Gastroesophageal sphincter (tissue), 4 donors: ENCODE data around the gene DGKG. TPM values are rescaled to one million over a fixed set of nuclear protein-coding genes. Genes with fewer than 3 reads are reported as not detected.
A peak's percentile ranks its signal among the peaks of the same experiment; 100 is the strongest.

Experiments
- ATAC-seq: fragments of 150-250 bp; one replicate; pipeline ENCODE4 v1.9.1; 2016; ENCODE audit warnings: mild to moderate bottlenecking, moderate library complexity
- H3K27ac ChIP-seq, 4 donors: fragments of 200-600 bp; sonication (generic) in 3 of 4; 1 replicate in 3 of 4; 2 replicates in 1 of 4; pipeline ENCODE4 v1.5.1; 2016 to 2019
- H3K27me3 ChIP-seq: fragments of 200-600 bp; sonication (generic); one replicate; pipeline ENCODE4 v1.5.1; 2019
- H3K36me3 ChIP-seq, 2 donors: fragments of 200-600 bp; sonication (generic); one replicate each; pipeline ENCODE4 v1.5.1; 2019; ENCODE audit warnings: control low read depth in 1 of 2
- H3K4me1 ChIP-seq, 3 donors: fragments of 200-600 bp; sonication (generic); 1 replicate in 2 of 3; 2 replicates in 1 of 3; pipeline ENCODE4 v1.5.1; 2016 to 2019; ENCODE audit warnings: control low read depth in 2 of 3
- H3K4me3 ChIP-seq, 2 donors: fragments of 200-600 bp; sonication (generic); one replicate each; pipeline ENCODE4 v1.5.1; 2019; ENCODE audit warnings: mild to moderate bottlenecking in 1 of 2, moderate library complexity in 1 of 2
- H3K9me3 ChIP-seq, 3 donors: fragments of 200-600 bp; sonication (generic); one replicate each; pipeline ENCODE4 v1.5.1; 2017 to 2019; ENCODE audit warnings: control low read depth in 2 of 3
- CTCF ChIP-seq, 4 experiments: fragments of 200-600 bp in 2 of 4; fragments of 450-650 bp in 2 of 4; sonication (generic) in 1 of 4; IDR thresholded peaks; one replicate each; pipeline ENCODE4 v1.5.1; 2017 to 2019; ENCODE audit warnings: antibody characterized with exemption in 4 of 4, mild to moderate bottlenecking in 2 of 4, moderate library complexity in 2 of 4
- EP300 ChIP-seq: sonication (generic); formaldehyde crosslinking; IDR thresholded peaks from one replicate; pipeline ENCODE4 v1.6.1; 2017; ENCODE audit warnings: antibody characterized with exemption, mild to moderate bottlenecking
- POLR2A ChIP-seq, 2 donors: fragments of 450-650 bp; IDR thresholded peaks; one replicate each; pipeline ENCODE4 v1.6.1; 2017; ENCODE audit warnings: antibody characterized with exemption in 2 of 2, mild to moderate bottlenecking in 2 of 2, moderate library complexity in 1 of 2
- POLR2AphosphoS5 ChIP-seq: sonication (generic); formaldehyde crosslinking; IDR thresholded peaks from one replicate; pipeline ENCODE4 v1.6.1; 2017; ENCODE audit warnings: antibody characterized with exemption
- WGBS, 2 donors: methylation state at CpG; one replicate each; pipeline ENCODE4 v1.1.5; 2018; ENCODE audit warnings: low coverage in 1 of 2; 5-methylcytosine and 5-hydroxymethylcytosine counted together
- total RNA-seq, 4 donors: library from RNA; depleted of rRNA; stranded (reverse); fragments of >200 nt; gene quantifications; one replicate each; pipeline ENCODE4 v1.1.0, GENCODE V29; 2016

DGKG gene
- total RNA-seq, 4 donors from 2014 or later: 46.3 to 134 (median 90.4) TPM

- WGBS, 2 donors: 79 to 84% methylated on average over 3 of the region's 3 CpGs
- no peaks in the 10 kb centered on the region for H3K36me3 ChIP-seq
- TF ChIP-seq CTCF (IDR thresholded peaks at IDR 0.05): no peak
- TF ChIP-seq EP300: no peak
- TF ChIP-seq POLR2A (IDR thresholded peaks at IDR 0.05): no peak
- TF ChIP-seq POLR2AphosphoS5: no peak
- H3K9me3 ChIP-seq: no peaks in the 10 kb centered on the region
- H3K27ac ChIP-seq: no peak overlapping the region
- no peak overlapping the region for H3K4me3 ChIP-seq
- H3K27me3 ChIP-seq: no peaks in the 10 kb centered on the region
- peaks cover 4 to 31% (median 16%) of the 10 kb centered on the region in 3 donors for H3K4me1 ChIP-seq
- ATAC-seq: no peak
Measured at GRCh38 chr3:186100398-186100797, 261.6 kb downstream of the DGKG start.

- H3K4me1 ChIP-seq: peaks cover 4 to 31% (median 16%) of the 10 kb centered on the region in 3 donors
- TF ChIP-seq POLR2A (IDR thresholded peaks at IDR 0.05) (no peak), POLR2AphosphoS5 (no peak), CTCF (IDR thresholded peaks at IDR 0.05) (no peak), EP300 (no peak)
- H3K9me3 ChIP-seq: no peaks in the 10 kb centered on the region
- H3K36me3 ChIP-seq: no peaks in the 10 kb centered on the region
- no peaks in the 10 kb centered on the region for H3K27me3 ChIP-seq
- WGBS, 2 donors: 58 to 63% methylated on average over 3 of the region's 5 CpGs
- H3K4me3 ChIP-seq: no peak overlapping the region
- no peak for ATAC-seq
- no peak overlapping the region for H3K27ac ChIP-seq
Measured at GRCh38 chr3:186099178-186099577, 262.9 kb downstream of the DGKG start.

GRCh38 chr3:186098740-186099139 is 263.3 kb downstream of the DGKG start:
- H3K9me3 ChIP-seq: no peaks in the 10 kb centered on the region
- TF ChIP-seq POLR2A (IDR thresholded peaks at IDR 0.05) (no peak), EP300 (no peak), POLR2AphosphoS5 (no peak), CTCF (IDR thresholded peaks at IDR 0.05) (no peak)
- no peaks in the 10 kb centered on the region for H3K27me3 ChIP-seq
- no peak for ATAC-seq
- H3K4me1 ChIP-seq: peaks cover 4 to 31% (median 16%) of the 10 kb centered on the region in 3 donors
- H3K27ac ChIP-seq: no peak overlapping the region
- WGBS, 2 donors: 77 to 92% methylated on average over 2 to 3 of the region's 3 CpGs
- no peak overlapping the region for H3K4me3 ChIP-seq
- H3K36me3 ChIP-seq: no peaks in the 10 kb centered on the region

- Histone ChIP-seq H3K4me3 (peak overlapping the region; percentile 15 to 43), H3K27me3 (no peaks in the 10 kb centered on the region), H3K4me1 (peaks cover 4 to 31% (median 16%) of the 10 kb centered on the region in 3 donors), H3K36me3 (no peaks in the 10 kb centered on the region), H3K27ac (peak overlapping the region in 2 of 4 donors; percentile 47 to 52), H3K9me3 (no peaks in the 10 kb centered on the region)
- peak; percentile 67 for ATAC-seq
- WGBS, 2 donors: 3 to 8% methylated on average over 4 to 11 of the region's 16 CpGs
- no peak for TF ChIP-seq POLR2A (IDR thresholded peaks at IDR 0.05)
- TF ChIP-seq CTCF (IDR thresholded peaks at IDR 0.05): no peak
- TF ChIP-seq EP300: no peak
Measured at GRCh38 chr3:186097663-186098451, 264.2 kb downstream of the DGKG start.

GRCh38 chr3:186097317-186097662 is 264.7 kb downstream of the DGKG start:
- ATAC-seq: no peak
- WGBS, 2 donors: 21 to 35% methylated on average over 2 to 4 of the region's 4 CpGs
- Histone ChIP-seq H3K4me1 (peaks cover 4 to 31% (median 16%) of the 10 kb centered on the region in 3 donors), H3K9me3 (no peaks in the 10 kb centered on the region), H3K27me3 (no peaks in the 10 kb centered on the region), H3K27ac (peak overlapping the region in 1 of 4 donors; percentile 47), H3K36me3 (no peaks in the 10 kb centered on the region), H3K4me3 (peak overlapping the region in 1 of 2 donors; percentile 43)
- TF ChIP-seq EP300 (no peak), POLR2AphosphoS5 (no peak), CTCF (IDR thresholded peaks at IDR 0.05) (no peak), POLR2A (IDR thresholded peaks at IDR 0.05) (no peak)
